ENCODE results near the gene PGM1. TPM values are rescaled to one million over a fixed set of nuclear protein-coding genes. Genes with fewer than 3 reads are reported as not detected.

The PGM1 gene
- total and polyA plus RNA-seq, 2 of the 4 experiments (the other 2 are of a cell fraction), result 42.6 to 94.5 TPM

DNA sequence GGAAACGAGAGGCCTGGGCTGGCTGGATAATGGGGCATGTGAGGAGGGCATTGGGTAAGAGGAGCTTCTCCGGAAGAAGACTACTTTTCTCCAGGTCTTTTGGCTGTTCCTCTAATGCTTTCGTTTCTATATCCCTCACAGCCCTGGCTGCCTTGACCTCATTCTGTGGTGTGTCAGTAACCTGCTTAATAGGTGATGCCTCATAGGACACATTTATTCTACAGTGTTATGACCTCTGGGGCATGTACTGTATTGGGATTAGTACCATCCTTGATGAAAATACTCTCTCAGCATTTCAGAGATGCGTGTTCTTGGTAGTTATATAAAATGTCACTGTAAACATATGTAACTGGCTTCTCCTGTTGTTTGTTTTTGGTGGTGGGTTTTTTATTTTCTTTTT is 40.1 kb downstream of the PGM1 start:
- dilution Hi-C loops (cut with HindIII; ENCODE audit: low sequenced_read_pairs, unreplicated experiment) (no loop called here), intact Hi-C loops (cut with micrococcal nuclease) (no loop called here), in situ Hi-C loops (cut with MboI; ENCODE audit: low sequenced_read_pairs) (no loop called here)
- TF ChIP-seq, protein P1, sequence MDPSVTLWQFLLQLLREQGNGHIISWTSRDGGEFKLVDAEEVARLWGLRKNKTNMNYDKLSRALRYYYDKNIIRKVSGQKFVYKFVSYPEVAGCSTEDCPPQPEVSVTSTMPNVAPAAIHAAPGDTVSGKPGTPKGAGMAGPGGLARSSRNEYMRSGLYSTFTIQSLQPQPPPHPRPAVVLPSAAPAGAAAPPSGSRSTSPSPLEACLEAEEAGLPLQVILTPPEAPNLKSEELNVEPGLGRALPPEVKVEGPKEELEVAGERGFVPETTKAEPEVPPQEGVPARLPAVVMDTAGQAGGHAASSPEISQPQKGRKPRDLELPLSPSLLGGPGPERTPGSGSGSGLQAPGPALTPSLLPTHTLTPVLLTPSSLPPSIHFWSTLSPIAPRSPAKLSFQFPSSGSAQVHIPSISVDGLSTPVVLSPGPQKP (IDR thresholded peaks at IDR 0.05; ENCODE audit: borderline replicate concordance, low read depth, low read length), result no peak
- no peak for TF ChIP-seq RAD21 (IDR thresholded peaks at IDR 0.05; ENCODE audit: low read length)
- TF ChIP-seq, protein P2, sequence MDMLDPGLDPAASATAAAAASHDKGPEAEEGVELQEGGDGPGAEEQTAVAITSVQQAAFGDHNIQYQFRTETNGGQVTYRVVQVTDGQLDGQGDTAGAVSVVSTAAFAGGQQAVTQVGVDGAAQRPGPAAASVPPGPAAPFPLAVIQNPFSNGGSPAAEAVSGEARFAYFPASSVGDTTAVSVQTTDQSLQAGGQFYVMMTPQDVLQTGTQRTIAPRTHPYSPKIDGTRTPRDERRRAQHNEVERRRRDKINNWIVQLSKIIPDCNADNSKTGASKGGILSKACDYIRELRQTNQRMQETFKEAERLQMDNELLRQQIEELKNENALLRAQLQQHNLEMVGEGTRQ (IDR thresholded peaks at IDR 0.05; ENCODE audit: low read depth, low read length), result no peak
- TF ChIP-seq RFX5 (IDR thresholded peaks at IDR 0.05; ENCODE audit: low read depth, low read length), result no peak
- no peak for TF ChIP-seq BHLHE40 (IDR thresholded peaks at IDR 0.05; ENCODE audit: low read depth, low read length)
- no peak for TF ChIP-seq CEBPB (IDR thresholded peaks at IDR 0.05; ENCODE audit: low read depth, low read length)
- TF ChIP-seq FOS (IDR thresholded peaks at IDR 0.05; ENCODE audit: low read depth, low read length), result no peak
- no peak for TF ChIP-seq POLR2A (IDR thresholded peaks at IDR 0.05; ENCODE audit: low read depth, low read length)
- TF ChIP-seq RCOR1 (IDR thresholded peaks at IDR 0.05; ENCODE audit: insufficient replicate concordance, low read length), result no peak
- TF ChIP-seq MAFK (IDR thresholded peaks at IDR 0.05; ENCODE audit: low read depth, low read length), result no peak
- no peak for TF ChIP-seq NFE2L2 (IDR thresholded peaks at IDR 0.05; ENCODE audit: low read depth, low read length)
- TF ChIP-seq, protein P3, sequence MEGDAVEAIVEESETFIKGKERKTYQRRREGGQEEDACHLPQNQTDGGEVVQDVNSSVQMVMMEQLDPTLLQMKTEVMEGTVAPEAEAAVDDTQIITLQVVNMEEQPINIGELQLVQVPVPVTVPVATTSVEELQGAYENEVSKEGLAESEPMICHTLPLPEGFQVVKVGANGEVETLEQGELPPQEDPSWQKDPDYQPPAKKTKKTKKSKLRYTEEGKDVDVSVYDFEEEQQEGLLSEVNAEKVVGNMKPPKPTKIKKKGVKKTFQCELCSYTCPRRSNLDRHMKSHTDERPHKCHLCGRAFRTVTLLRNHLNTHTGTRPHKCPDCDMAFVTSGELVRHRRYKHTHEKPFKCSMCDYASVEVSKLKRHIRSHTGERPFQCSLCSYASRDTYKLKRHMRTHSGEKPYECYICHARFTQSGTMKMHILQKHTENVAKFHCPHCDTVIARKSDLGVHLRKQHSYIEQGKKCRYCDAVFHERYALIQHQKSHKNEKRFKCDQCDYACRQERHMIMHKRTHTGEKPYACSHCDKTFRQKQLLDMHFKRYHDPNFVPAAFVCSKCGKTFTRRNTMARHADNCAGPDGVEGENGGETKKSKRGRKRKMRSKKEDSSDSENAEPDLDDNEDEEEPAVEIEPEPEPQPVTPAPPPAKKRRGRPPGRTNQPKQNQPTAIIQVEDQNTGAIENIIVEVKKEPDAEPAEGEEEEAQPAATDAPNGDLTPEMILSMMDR (conservative IDR thresholded peaks at IDR 0.05; ENCODE audit: low read depth, low read length), result no peak
- Histone ChIP-seq H4K5ac (ENCODE audit: low read depth, low read length) (no peak overlapping the region), H3K9me1 (ENCODE audit: insufficient read depth, low read length) (peaks cover 7% of the 10 kb centered on the region), H2AK9ac (replicated peaks; ENCODE audit: low read depth, low read length, poor library complexity) (no peak overlapping the region), H3K14ac (replicated peaks; ENCODE audit: low read depth, low read length) (no peak overlapping the region), H3K9me3 (ENCODE audit: control insufficient read depth, insufficient read depth, low read length) (no peaks in the 10 kb centered on the region), H3K4ac (ENCODE audit: low read depth, low read length) (no peak overlapping the region), H2AFZ (replicated peaks; ENCODE audit: low read length, poor library complexity) (no peak overlapping the region), H2BK5ac (ENCODE audit: low read depth, low read length, poor library complexity, severe bottlenecking) (no peak overlapping the region), H3K56ac (ENCODE audit: extremely low read depth, insufficient read depth, low read length) (no peak overlapping the region), H3K23ac (ENCODE audit: low read depth, low read length) (no peak overlapping the region), H4K20me1 (ENCODE audit: insufficient read depth, low read length) (no peaks in the 10 kb centered on the region), H3K4me1 (ENCODE audit: control insufficient read depth, insufficient read depth, low read length) (peaks cover 8% of the 10 kb centered on the region), H4K8ac (ENCODE audit: low read depth in 2 of 2, low read length in 2 of 2) (no peak overlapping the region), H3K36me3 (ENCODE audit: control insufficient read depth, insufficient read depth, low read length) (peaks cover 27% of the 10 kb centered on the region), H2AK5ac (ENCODE audit: low read depth, low read length) (no peak overlapping the region), H2BK15ac (ENCODE audit: low read depth, low read length) (no peak overlapping the region), H4K91ac (ENCODE audit: insufficient read depth, low read depth, low read length) (no peak overlapping the region), H3K4me3 (ENCODE audit: insufficient read depth, low read depth, low read length) (no peak overlapping the region), H3K27me3 (ENCODE audit: control insufficient read depth, insufficient read depth, low read length) (no peaks in the 10 kb centered on the region), H2BK20ac (ENCODE audit: low read depth, low read length) (no peak overlapping the region), H3K27ac (ENCODE audit: insufficient read depth, low read length) (no peak overlapping the region), H3K79me1 (ENCODE audit: low read depth in 1 of 2, low read length in 2 of 2) (no peaks in the 10 kb centered on the region), H3K18ac (ENCODE audit: low read depth, low read length) (no peak overlapping the region), H2BK120ac (ENCODE audit: low read depth, low read length) (no peak overlapping the region), H3K9ac (ENCODE audit: low read depth, low read length) (no peak overlapping the region), H3K4me2 (ENCODE audit: low read depth, low read length) (no peak overlapping the region)
- ChIA-PET POLR2A (ENCODE audit: unreplicated experiment) (no interaction called here), CTCF (no interaction called here)
- ATAC-seq (ENCODE audit: low read depth) (no peak), DNase-seq (no peak)
- WGBS, 2 experiments (ENCODE audit: extremely low coverage in 2 of 2, insufficient read length in 1 of 2), result no CpG with 5 or more reads among the region's 4 CpGs
- no TSS peak for BruUV-seq (replicated peaks)

Measured in IMR-90 (cell line).